ENCODE results near the gene CDCA3.
A peak's percentile ranks its signal among the peaks of the same experiment; 100 is the strongest.

Gene CDCA3

DNA sequence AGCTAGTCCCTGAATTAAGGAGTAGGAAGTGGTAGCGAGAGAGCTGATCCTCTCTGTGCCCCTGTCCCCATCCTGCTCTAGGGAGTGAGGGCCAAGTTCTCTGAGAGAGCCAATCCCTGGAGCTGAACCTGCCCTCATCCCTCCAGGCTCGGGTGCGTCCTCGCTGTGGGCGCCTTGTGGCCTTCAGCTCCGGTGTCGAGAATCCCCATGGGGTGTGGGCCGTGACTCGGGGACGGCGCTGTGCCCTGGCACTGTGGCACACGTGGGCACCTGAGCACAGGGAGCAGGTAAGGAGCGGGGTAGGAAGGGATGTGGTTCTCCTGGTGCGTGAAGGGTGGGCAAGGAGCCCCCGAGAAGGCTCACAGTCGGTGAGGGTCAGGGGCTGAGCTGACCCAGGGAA lies 12.2 kb downstream of the CDCA3 start:
- Histone ChIP-seq H3K9me3 (ENCODE audit: severe bottlenecking) (no peaks in the 10 kb centered on the region), H3K27ac (peak overlapping the region; percentile 98), H3K4me3 (ENCODE audit: low read depth, low read length) (no peak overlapping the region), H3K36me3 (peaks cover 83% of the 10 kb centered on the region), H3K27me3 (ENCODE audit: insufficient read depth, low read depth, severe bottlenecking) (no peaks in the 10 kb centered on the region)
- TF ChIP-seq, protein P1, sequence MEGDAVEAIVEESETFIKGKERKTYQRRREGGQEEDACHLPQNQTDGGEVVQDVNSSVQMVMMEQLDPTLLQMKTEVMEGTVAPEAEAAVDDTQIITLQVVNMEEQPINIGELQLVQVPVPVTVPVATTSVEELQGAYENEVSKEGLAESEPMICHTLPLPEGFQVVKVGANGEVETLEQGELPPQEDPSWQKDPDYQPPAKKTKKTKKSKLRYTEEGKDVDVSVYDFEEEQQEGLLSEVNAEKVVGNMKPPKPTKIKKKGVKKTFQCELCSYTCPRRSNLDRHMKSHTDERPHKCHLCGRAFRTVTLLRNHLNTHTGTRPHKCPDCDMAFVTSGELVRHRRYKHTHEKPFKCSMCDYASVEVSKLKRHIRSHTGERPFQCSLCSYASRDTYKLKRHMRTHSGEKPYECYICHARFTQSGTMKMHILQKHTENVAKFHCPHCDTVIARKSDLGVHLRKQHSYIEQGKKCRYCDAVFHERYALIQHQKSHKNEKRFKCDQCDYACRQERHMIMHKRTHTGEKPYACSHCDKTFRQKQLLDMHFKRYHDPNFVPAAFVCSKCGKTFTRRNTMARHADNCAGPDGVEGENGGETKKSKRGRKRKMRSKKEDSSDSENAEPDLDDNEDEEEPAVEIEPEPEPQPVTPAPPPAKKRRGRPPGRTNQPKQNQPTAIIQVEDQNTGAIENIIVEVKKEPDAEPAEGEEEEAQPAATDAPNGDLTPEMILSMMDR (IDR thresholded peaks at IDR 0.05; ENCODE audit: low read depth, low read length): no peak
- DNase-seq: no peak

DNA sequence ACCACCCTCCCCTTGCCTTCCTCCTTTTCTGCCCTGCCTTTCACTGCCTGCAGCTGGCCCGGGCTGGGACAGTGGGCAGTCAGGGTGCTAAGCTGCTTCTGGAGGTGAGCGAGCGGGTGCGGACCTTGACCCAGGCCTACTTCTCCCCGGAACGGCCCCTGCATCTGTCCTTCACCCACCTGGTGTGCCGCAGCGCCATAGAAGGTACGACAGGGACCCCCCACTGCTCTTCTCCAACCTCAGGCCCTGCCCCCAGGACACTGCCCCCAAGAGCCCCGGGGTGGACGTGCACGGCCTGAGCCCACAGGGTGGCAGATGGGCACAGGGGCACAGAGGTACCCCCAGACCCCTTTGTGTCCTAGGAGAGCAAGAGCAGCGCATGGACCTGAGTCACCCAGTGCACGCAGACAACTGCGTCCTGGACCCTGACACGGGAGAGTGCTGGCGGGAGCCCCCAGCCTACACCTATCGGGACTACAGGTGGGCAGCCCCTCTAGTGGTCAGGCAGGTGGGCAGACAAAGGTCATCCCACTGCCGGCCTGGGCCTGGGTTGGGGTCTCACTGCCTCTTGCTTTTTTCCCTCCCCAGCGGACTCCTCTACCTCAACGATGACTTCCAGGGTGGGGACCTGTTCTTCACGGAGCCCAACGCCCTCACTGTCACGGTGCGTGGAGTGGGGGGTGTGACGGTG lies 13.6 kb downstream of the CDCA3 start:
- H3K4me3 ChIP-seq (ENCODE audit: low read depth, low read length): no peak overlapping the region
- DNase-seq: no peak
- H3K36me3 ChIP-seq: peaks cover 81% of the 10 kb centered on the region
- TF ChIP-seq, protein P1 (IDR thresholded peaks at IDR 0.05; ENCODE audit: low read depth, low read length): no peak
- no peaks in the 10 kb centered on the region for H3K9me3 ChIP-seq (ENCODE audit: severe bottlenecking)
- no peaks in the 10 kb centered on the region for H3K27me3 ChIP-seq (ENCODE audit: insufficient read depth, low read depth, severe bottlenecking)
- H3K27ac ChIP-seq: peak overlapping the region; percentile 98

DNA sequence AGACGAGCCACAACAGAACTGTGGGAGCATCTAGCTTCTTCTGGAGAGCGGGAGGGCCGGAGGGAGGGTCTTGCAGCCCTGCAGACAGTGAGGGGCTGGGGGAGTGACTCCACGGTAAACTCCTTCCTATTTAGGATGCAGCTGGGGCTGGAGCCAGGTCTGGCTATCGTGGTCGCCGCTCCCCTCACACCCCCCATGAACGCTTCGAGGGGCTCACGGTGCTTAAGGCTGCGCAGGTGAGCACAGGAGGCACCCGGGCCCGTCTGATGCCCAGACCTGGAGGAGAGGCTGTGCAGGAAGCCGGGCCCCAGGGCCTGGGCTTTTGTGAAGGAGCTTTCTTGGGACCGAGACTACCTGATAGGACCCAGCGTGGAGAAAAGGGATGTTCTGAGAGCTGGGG lies 14.2 kb downstream of the CDCA3 start:
- TF ChIP-seq, protein P1 (IDR thresholded peaks at IDR 0.05; ENCODE audit: low read depth, low read length): no peak
- Histone ChIP-seq H3K27me3 (ENCODE audit: insufficient read depth, low read depth, severe bottlenecking) (no peaks in the 10 kb centered on the region), H3K9me3 (ENCODE audit: severe bottlenecking) (no peaks in the 10 kb centered on the region), H3K27ac (peak overlapping the region; percentile 98), H3K36me3 (peaks cover 81% of the 10 kb centered on the region), H3K4me3 (ENCODE audit: low read depth, low read length) (no peak overlapping the region)
- DNase-seq: no peak

DNA sequence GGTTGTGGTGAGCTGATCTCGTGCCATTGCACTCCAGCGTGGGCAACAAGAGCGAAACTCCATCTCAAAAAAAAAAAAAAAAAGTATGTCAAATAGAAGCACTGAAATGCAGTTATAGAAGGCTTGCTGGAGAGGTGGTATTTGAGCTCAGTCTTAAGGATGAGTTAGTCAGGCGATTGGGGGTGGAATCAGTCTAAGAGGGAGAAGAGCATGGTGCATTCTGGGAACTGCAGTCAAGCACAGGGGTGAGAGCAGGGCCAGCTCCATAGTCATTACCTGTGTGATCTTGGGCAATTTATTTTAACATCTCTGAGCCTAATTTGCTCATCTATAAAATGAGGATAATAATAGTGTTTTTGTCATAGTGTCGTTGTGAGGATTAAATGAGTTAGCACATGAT lies 16.2 kb downstream of the CDCA3 start:
- DNase-seq: peak; percentile 11
- Histone ChIP-seq H3K9me3 (ENCODE audit: severe bottlenecking) (no peaks in the 10 kb centered on the region), H3K36me3 (peaks cover 93% of the 10 kb centered on the region), H3K27me3 (ENCODE audit: insufficient read depth, low read depth, severe bottlenecking) (no peaks in the 10 kb centered on the region), H3K27ac (no peak overlapping the region), H3K4me3 (ENCODE audit: low read depth, low read length) (no peak overlapping the region)
- TF ChIP-seq, protein P1 (IDR thresholded peaks at IDR 0.05; ENCODE audit: low read depth, low read length): no peak

DNA sequence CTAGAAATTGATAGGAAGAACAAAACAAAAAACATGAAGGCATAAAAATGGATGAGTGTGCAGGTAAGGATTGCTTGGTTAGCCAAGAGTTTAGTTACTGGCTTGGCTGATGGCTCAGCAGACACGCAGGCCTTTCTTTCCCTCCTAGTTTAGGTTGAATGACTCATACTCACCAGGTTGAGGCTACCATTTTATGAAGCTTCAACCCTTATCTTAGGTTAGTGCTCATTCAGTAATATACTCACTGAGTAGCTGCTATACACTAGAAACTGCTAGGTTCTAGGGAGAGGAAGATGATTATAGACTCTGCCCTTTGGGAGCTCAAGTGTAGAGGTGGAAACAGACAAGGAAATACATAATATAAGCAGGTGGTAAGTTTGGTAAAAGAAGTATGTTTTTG lies 16.8 kb downstream of the CDCA3 start:
- DNase-seq: no peak
- H3K36me3 ChIP-seq: peaks cover 89% of the 10 kb centered on the region
- TF ChIP-seq, protein P1 (IDR thresholded peaks at IDR 0.05; ENCODE audit: low read depth, low read length): no peak

More for the DNA sequence above, 16.8 kb downstream of the CDCA3 start:
- Histone ChIP-seq H3K4me3 (ENCODE audit: low read depth, low read length) (no peak overlapping the region), H3K27me3 (ENCODE audit: insufficient read depth, low read depth, severe bottlenecking) (no peaks in the 10 kb centered on the region), H3K27ac (peak overlapping the region; percentile 27; the same call in 1 of the 2 replicates), H3K9me3 (ENCODE audit: severe bottlenecking) (no peaks in the 10 kb centered on the region)
